ENCODE measurements around the gene PCDHGA12. TPM values are rescaled to one million over a fixed set of nuclear protein-coding genes. Genes with fewer than 3 reads are reported as not detected.

PCDHGA12 gene
- total and polyA plus RNA-seq, 2 donors (not counting 1 experiment from before 2014, with no cell fraction given) = 0.27 to 2.8 TPM

Other genes starting within 250 kb of the PCDHGA12 start
Only the 30 nearest of the 35 such genes appear.
- gene PCDHB13, start 216.6 kb upstream of the PCDHGA12 start, total RNA-seq = 0.07 TPM in 1 of 2 replicates, not detected in the other
- not detected in 2 replicates for gene PCDHB13, start 216.6 kb upstream of the PCDHGA12 start, polyA plus RNA-seq
- gene PCDHB14, start 207.2 kb upstream of the PCDHGA12 start, total RNA-seq = 0.10 TPM in 1 of 2 replicates, not detected in the other
- gene PCDHB14, start 207.2 kb upstream of the PCDHGA12 start, polyA plus RNA-seq = not detected in 2 replicates
- not detected in 2 replicates for gene PCDHB15, start 185.1 kb upstream of the PCDHGA12 start, total RNA-seq
- 0.10 TPM in 1 of 2 replicates, not detected in the other for gene PCDHB15, start 185.1 kb upstream of the PCDHGA12 start, polyA plus RNA-seq
- 3.4 and 3.6 TPM in 2 replicates for gene SLC25A2, start 126.5 kb upstream of the PCDHGA12 start, total RNA-seq
- 0.12 and 0.29 TPM in 2 replicates for gene SLC25A2, start 126.5 kb upstream of the PCDHGA12 start, polyA plus RNA-seq
- gene TAF7, start 109.7 kb upstream of the PCDHGA12 start, total RNA-seq = 119 TPM in 2 replicates
- 52.1 and 76.7 TPM in 2 replicates for gene TAF7, start 109.7 kb upstream of the PCDHGA12 start, polyA plus RNA-seq
- gene PCDHGA1, start 100.0 kb upstream of the PCDHGA12 start, total RNA-seq = 0.53 and 0.64 TPM in 2 replicates
- gene PCDHGA1, start 100.0 kb upstream of the PCDHGA12 start, polyA plus RNA-seq = 0.06 and 0.17 TPM in 2 replicates
- 0.07 and 0.29 TPM in 2 replicates for gene PCDHGA2, start 91.7 kb upstream of the PCDHGA12 start, total RNA-seq
- 0.06 and 0.09 TPM in 2 replicates for gene PCDHGA2, start 91.7 kb upstream of the PCDHGA12 start, polyA plus RNA-seq
- gene PCDHGA3, start 86.7 kb upstream of the PCDHGA12 start, total RNA-seq = 0.29 and 0.32 TPM in 2 replicates
- 0.10 TPM in 1 of 2 replicates, not detected in the other for gene PCDHGA3, start 86.7 kb upstream of the PCDHGA12 start, polyA plus RNA-seq
- gene PCDHGB1, start 80.4 kb upstream of the PCDHGA12 start, total RNA-seq = 0.66 and 0.69 TPM in 2 replicates
- 0.09 and 0.10 TPM in 2 replicates for gene PCDHGB1, start 80.4 kb upstream of the PCDHGA12 start, polyA plus RNA-seq
- gene PCDHGA4, start 75.5 kb upstream of the PCDHGA12 start, total RNA-seq = 1.1 TPM in 2 replicates
- gene PCDHGA4, start 75.5 kb upstream of the PCDHGA12 start, polyA plus RNA-seq = 0.09 and 0.13 TPM in 2 replicates
- 3.3 and 3.9 TPM in 2 replicates for gene PCDHGB2, start 70.5 kb upstream of the PCDHGA12 start, total RNA-seq
- 0.32 and 0.66 TPM in 2 replicates for gene PCDHGB2, start 70.5 kb upstream of the PCDHGA12 start, polyA plus RNA-seq
- gene PCDHGA5, start 66.3 kb upstream of the PCDHGA12 start, total RNA-seq = 1.7 and 1.8 TPM in 2 replicates
- 0.07 and 0.21 TPM in 2 replicates for gene PCDHGA5, start 66.3 kb upstream of the PCDHGA12 start, polyA plus RNA-seq
- gene PCDHGB3, start 60.3 kb upstream of the PCDHGA12 start, total RNA-seq = 2.8 and 3.8 TPM in 2 replicates
- 0.33 and 0.52 TPM in 2 replicates for gene PCDHGB3, start 60.3 kb upstream of the PCDHGA12 start, polyA plus RNA-seq
- 2.5 and 2.7 TPM in 2 replicates for gene PCDHGA6, start 56.6 kb upstream of the PCDHGA12 start, total RNA-seq
- 0.33 and 0.78 TPM in 2 replicates for gene PCDHGA6, start 56.6 kb upstream of the PCDHGA12 start, polyA plus RNA-seq
- gene PCDHGA7, start 47.8 kb upstream of the PCDHGA12 start, total RNA-seq = 1.8 and 2.3 TPM in 2 replicates
- 0.23 and 0.49 TPM in 2 replicates for gene PCDHGA7, start 47.8 kb upstream of the PCDHGA12 start, polyA plus RNA-seq
- gene PCDHGB4, start 42.8 kb upstream of the PCDHGA12 start, total RNA-seq = 1.6 and 1.8 TPM in 2 replicates
- 0.06 and 0.39 TPM in 2 replicates for gene PCDHGB4, start 42.8 kb upstream of the PCDHGA12 start, polyA plus RNA-seq
- 1.2 and 1.3 TPM in 2 replicates for gene PCDHGA8, start 37.9 kb upstream of the PCDHGA12 start, total RNA-seq
- 0.06 and 0.21 TPM in 2 replicates for gene PCDHGA8, start 37.9 kb upstream of the PCDHGA12 start, polyA plus RNA-seq
- 2.5 TPM in 2 replicates for gene PCDHGB5, start 32.6 kb upstream of the PCDHGA12 start, total RNA-seq
- 0.20 and 0.37 TPM in 2 replicates for gene PCDHGB5, start 32.6 kb upstream of the PCDHGA12 start, polyA plus RNA-seq
- 1.9 and 2.5 TPM in 2 replicates for gene PCDHGA9, start 27.7 kb upstream of the PCDHGA12 start, total RNA-seq
- 0.19 TPM in 2 replicates for gene PCDHGA9, start 27.7 kb upstream of the PCDHGA12 start, polyA plus RNA-seq
- gene PCDHGB6, start 22.5 kb upstream of the PCDHGA12 start, total RNA-seq = 2.1 and 2.2 TPM in 2 replicates
- 0.22 and 0.33 TPM in 2 replicates for gene PCDHGB6, start 22.5 kb upstream of the PCDHGA12 start, polyA plus RNA-seq
- 1.9 and 2.0 TPM in 2 replicates for gene PCDHGA10, start 17.5 kb upstream of the PCDHGA12 start, total RNA-seq
- gene PCDHGA10, start 17.5 kb upstream of the PCDHGA12 start, polyA plus RNA-seq = 0.06 and 0.10 TPM in 2 replicates
- gene PCDHGB7, start 12.8 kb upstream of the PCDHGA12 start, total RNA-seq = 1.9 and 2.2 TPM in 2 replicates
- gene PCDHGB7, start 12.8 kb upstream of the PCDHGA12 start, polyA plus RNA-seq = 0.06 and 0.12 TPM in 2 replicates
- gene PCDHGA11, start 9.5 kb upstream of the PCDHGA12 start, total RNA-seq = 1.5 and 1.8 TPM in 2 replicates
- 0.15 TPM in 1 of 2 replicates, not detected in the other for gene PCDHGA11, start 9.5 kb upstream of the PCDHGA12 start, polyA plus RNA-seq
- gene PCDHGC3, start 45.5 kb downstream of the PCDHGA12 start, total RNA-seq = 1.9 and 2.0 TPM in 2 replicates
- gene PCDHGC3, start 45.5 kb downstream of the PCDHGA12 start, polyA plus RNA-seq = 0.12 and 0.88 TPM in 2 replicates
- gene PCDHGC4, start 54.5 kb downstream of the PCDHGA12 start, total RNA-seq = 0.42 and 0.75 TPM in 2 replicates
- gene PCDHGC4, start 54.5 kb downstream of the PCDHGA12 start, polyA plus RNA-seq = 0.09 and 0.14 TPM in 2 replicates
- 0.46 and 0.67 TPM in 2 replicates for gene PCDHGC5, start 58.6 kb downstream of the PCDHGA12 start, total RNA-seq
- 0.06 and 0.10 TPM in 2 replicates for gene PCDHGC5, start 58.6 kb downstream of the PCDHGA12 start, polyA plus RNA-seq
- gene DIAPH1, start 188.5 kb downstream of the PCDHGA12 start, total RNA-seq = 111 and 113 TPM in 2 replicates
- gene DIAPH1, start 188.5 kb downstream of the PCDHGA12 start, polyA plus RNA-seq = 59.7 and 61.5 TPM in 2 replicates
- gene HDAC3, start 206.3 kb downstream of the PCDHGA12 start, total RNA-seq = 85.5 and 86.9 TPM in 2 replicates
- 94.0 and 119 TPM in 2 replicates for gene HDAC3, start 206.3 kb downstream of the PCDHGA12 start, polyA plus RNA-seq
- gene RELL2, start 206.5 kb downstream of the PCDHGA12 start, total RNA-seq = 11.6 and 12.1 TPM in 2 replicates
- gene RELL2, start 206.5 kb downstream of the PCDHGA12 start, polyA plus RNA-seq = 34.4 and 48.9 TPM in 2 replicates
- 114 and 123 TPM in 2 replicates for gene FCHSD1, start 220.9 kb downstream of the PCDHGA12 start, total RNA-seq
- gene FCHSD1, start 220.9 kb downstream of the PCDHGA12 start, polyA plus RNA-seq = 193 and 247 TPM in 2 replicates

Data from B cell (primary cell).